Duodenal mucosa (tissue), 2 donors: ENCODE results near the gene FBXL14.

Experiments used
- H3K27ac ChIP-seq: one replicate; pipeline ENCODE4 v1.7.0; 2013; ENCODE audit warnings: low read depth, low read length
- H3K27me3 ChIP-seq, 2 donors: one replicate each; pipeline ENCODE4 v1.7.0; 2013; ENCODE audit warnings: low read length in 2 of 2, control low read depth in 1 of 2; ENCODE audit not compliant: insufficient read depth in 2 of 2, control insufficient read depth in 1 of 2
- H3K36me3 ChIP-seq, 2 donors: one replicate each; pipeline ENCODE4 v1.7.0; 2013; ENCODE audit warnings: low read length in 2 of 2, control low read depth in 1 of 2; ENCODE audit not compliant: insufficient read depth in 2 of 2, control insufficient read depth in 1 of 2
- H3K4me1 ChIP-seq, 2 donors: one replicate each; pipeline ENCODE4 v1.7.0; 2013; ENCODE audit warnings: low read length in 2 of 2, control low read depth in 1 of 2; ENCODE audit not compliant: insufficient read depth in 2 of 2, control insufficient read depth in 1 of 2
- H3K4me3 ChIP-seq, 2 donors: one replicate each; pipeline ENCODE4 v1.7.0; 2013; ENCODE audit warnings: low read length in 2 of 2, low read depth in 1 of 2
- H3K9ac ChIP-seq, 2 donors: one replicate each; pipeline ENCODE4 v1.7.0; 2013; ENCODE audit warnings: low read length in 2 of 2, low read depth in 1 of 2
- H3K9me3 ChIP-seq, 2 donors: one replicate each; pipeline ENCODE4 v1.7.0; 2013; ENCODE audit warnings: low read length in 2 of 2, control low read depth in 1 of 2; ENCODE audit not compliant: control insufficient read depth in 1 of 2

FBXL14 gene

GRCh38 chr12:1594261-1595025 is at the start of gene FBXL14:
Gene FBXL14, minus strand, starts transcription at chr12:1594581. Its CDS starts 515 bp downstream, at chr12:1594066.
- Histone ChIP-seq H3K36me3 (no peaks in the 10 kb centered on the region), H3K27ac (peak within 1 kb of the TSS; percentile 87), H3K9ac (peak within 1 kb of the TSS; percentile 67 to 91), H3K27me3 (no peaks in the 10 kb centered on the region), H3K9me3 (no peaks in the 10 kb centered on the region), H3K4me3 (peak within 1 kb of the TSS; percentile 81 to 92), H3K4me1 (peaks cover 45 to 51% of the 10 kb centered on the region in 2 donors)

- no peak overlapping the region for H3K27ac ChIP-seq
- H3K4me1 ChIP-seq: peaks cover 10 to 17% of the 10 kb centered on the region in 2 donors
- no peak overlapping the region for H3K9ac ChIP-seq
- no peaks in the 10 kb centered on the region for H3K36me3 ChIP-seq
- H3K27me3 ChIP-seq: no peaks in the 10 kb centered on the region
- no peaks in the 10 kb centered on the region for H3K9me3 ChIP-seq
- H3K4me3 ChIP-seq: no peak overlapping the region
Measured at GRCh38 chr12:1643905-1644533, 49.6 kb upstream of the FBXL14 start.

DNA sequence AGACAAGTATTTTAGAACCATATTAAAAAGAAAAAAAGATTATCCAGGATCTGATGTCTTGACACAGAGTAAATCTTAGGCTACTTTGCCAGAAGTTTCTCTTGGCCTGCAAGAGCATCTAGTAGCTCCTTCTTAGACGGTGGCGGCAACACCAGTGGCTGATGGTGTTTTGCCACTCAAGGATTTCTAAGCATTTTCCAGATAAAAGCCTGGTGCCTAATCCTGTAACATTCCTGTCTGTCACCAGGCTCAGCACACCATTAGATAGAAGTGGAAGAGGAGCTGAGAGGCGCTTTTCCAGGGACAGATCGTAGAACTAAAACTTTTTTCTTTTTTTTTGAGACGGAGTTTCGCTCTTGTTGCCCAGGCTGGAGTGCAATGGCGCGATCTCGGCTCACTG is 48.7 kb upstream of the FBXL14 start:
- Histone ChIP-seq H3K4me1 (peaks cover 10 to 17% of the 10 kb centered on the region in 2 donors), H3K36me3 (no peaks in the 10 kb centered on the region), H3K9me3 (no peaks in the 10 kb centered on the region), H3K27ac (no peak overlapping the region), H3K9ac (no peak overlapping the region), H3K27me3 (no peaks in the 10 kb centered on the region), H3K4me3 (no peak overlapping the region)

DNA sequence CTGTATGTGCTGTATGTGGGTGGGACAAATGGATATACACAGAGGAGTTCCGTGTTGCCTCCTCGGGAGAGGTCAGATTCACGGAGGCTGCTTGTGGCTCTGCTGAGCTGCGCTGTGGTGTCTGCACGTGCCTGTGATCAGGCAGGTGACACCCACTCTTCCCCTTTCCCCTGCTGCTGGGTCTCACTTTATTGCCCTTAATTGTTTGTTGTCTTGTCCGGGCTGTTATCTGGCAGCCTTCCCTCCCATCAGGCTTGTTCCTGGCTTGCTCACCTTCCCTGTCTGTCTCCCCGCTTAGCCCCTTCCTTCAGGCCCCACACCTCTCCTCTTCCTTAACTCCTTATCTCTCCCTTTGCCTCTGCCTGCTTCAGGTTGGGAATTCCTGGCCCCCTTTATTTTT is 48.1 kb upstream of the FBXL14 start:
- H3K9ac ChIP-seq: no peak overlapping the region

DNA sequence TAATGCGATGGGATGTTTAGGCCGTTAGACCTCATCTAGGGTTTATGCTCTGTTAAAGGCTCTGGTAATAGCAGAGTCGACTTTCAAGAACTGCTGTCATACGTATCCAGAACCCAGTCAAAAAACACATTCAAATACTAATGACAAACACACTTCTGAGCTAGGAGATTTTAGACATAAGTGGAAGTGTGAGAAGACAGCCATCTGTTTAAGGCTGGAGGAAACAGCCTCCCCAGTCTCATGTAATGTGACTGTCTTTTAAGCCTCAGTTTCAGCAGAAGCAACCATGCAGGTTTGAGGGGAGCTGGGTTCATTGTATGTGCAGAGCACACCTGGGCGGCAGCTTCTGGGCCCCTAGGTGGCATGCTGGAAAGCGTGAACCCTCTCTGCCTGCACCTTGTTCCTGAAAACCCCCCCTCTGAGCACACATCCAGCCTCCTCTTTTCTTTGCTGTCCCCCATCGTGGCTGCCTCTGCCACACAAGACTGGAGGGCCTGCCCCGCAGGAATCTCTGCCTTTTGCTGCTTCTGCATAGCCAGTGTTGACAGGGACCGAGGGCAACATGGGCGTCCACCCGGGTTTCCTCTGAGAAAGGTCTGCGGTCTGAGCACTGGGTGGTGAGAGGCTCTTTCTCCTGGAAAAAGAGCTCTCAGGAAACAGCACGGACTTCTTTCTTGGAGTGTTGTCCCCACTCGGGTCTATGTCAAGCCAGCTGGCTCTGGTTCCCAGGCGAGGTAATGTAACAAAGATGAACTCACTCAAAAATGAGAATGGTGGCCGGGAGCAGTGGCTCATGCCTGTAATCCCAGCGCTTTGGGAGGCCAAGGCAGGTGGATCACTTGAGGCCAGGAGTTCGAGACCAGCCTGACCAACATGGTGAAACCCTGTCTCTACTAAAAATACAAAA is 46.2 kb upstream of the FBXL14 start:
- no peaks in the 10 kb centered on the region for H3K9me3 ChIP-seq
- H3K27ac ChIP-seq: no peak overlapping the region
- H3K4me1 ChIP-seq: peaks cover 10 to 17% of the 10 kb centered on the region in 2 donors
- H3K27me3 ChIP-seq: no peaks in the 10 kb centered on the region
- no peaks in the 10 kb centered on the region for H3K36me3 ChIP-seq
- no peak overlapping the region for H3K9ac ChIP-seq
- no peak overlapping the region for H3K4me3 ChIP-seq

More for the DNA sequence above, 48.1 kb upstream of the FBXL14 start:
- Histone ChIP-seq H3K27me3 (no peaks in the 10 kb centered on the region), H3K4me1 (peaks cover 10 to 17% of the 10 kb centered on the region in 2 donors), H3K27ac (no peak overlapping the region), H3K4me3 (no peak overlapping the region), H3K9me3 (no peaks in the 10 kb centered on the region), H3K36me3 (no peaks in the 10 kb centered on the region)

DNA sequence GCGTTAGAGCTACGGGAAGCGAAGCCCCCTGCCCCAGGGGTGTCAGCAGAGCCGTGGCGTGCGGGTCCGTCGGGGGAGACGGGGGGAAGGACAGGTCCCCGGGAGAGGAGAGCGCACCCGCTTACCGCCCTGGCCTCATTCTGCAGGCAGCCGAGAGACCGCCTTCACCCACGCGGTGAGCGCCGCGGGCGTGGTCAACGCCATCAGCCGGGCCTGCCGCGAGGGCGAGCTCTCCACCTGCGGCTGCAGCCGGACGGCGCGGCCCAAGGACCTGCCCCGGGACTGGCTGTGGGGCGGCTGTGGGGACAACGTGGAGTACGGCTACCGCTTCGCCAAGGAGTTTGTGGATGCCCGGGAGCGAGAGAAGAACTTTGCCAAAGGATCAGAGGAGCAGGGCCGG is 45.2 kb upstream of the FBXL14 start:
- H3K4me1 ChIP-seq: peaks cover 10 to 17% of the 10 kb centered on the region in 2 donors
- no peak overlapping the region for H3K27ac ChIP-seq

GRCh38 chr12:1638203-1638602 is 43.8 kb upstream of the FBXL14 start:
- Histone ChIP-seq H3K4me1 (peaks cover 12 to 14% of the 10 kb centered on the region in 2 donors), H3K36me3 (no peaks in the 10 kb centered on the region), H3K27me3 (no peaks in the 10 kb centered on the region), H3K9ac (no peak overlapping the region), H3K9me3 (no peaks in the 10 kb centered on the region), H3K4me3 (no peak overlapping the region), H3K27ac (no peak overlapping the region)

More for the DNA sequence above, 45.2 kb upstream of the FBXL14 start:
- Histone ChIP-seq H3K9me3 (no peaks in the 10 kb centered on the region), H3K4me3 (no peak overlapping the region), H3K9ac (no peak overlapping the region), H3K36me3 (no peaks in the 10 kb centered on the region), H3K27me3 (no peaks in the 10 kb centered on the region)

DNA sequence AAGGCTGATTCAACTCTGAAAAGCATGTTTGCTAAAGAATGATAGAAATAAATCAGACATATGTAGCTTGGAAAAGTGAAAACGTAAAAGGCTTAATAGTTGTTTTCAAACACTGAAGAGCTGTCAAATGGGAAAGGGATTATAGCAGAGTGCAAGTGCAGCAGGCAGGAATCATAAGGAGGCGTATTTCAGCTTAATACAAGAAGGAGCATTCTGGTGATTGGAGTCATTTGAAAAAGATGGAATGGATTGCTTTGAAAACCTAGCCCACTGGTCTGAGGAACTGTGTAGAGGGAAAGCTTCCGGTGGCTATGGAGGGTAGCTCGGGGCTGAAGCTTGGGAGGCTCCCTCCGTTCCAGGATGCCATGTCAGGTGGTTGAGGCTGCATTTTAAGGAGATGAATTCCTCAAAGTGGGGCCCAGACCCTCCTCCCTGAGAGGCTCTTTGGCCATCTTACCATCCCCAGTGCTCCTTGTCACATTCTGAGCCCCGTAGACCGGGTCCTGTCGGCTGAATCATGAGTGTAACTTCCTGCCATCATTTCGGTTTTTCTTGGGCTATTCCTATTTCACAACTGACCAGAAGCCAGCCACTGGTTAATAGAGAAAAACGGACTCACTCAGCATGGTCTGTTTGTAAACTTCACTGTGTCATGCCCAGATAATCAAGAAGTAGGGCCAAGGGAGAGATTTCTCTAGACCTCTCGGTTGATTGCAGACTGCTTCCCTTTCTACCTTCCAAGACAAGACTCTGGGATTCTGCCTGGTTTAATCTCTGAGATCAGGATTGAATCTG is 41.1 kb upstream of the FBXL14 start:
- Histone ChIP-seq H3K36me3 (no peaks in the 10 kb centered on the region), H3K4me1 (peaks cover 14 to 18% of the 10 kb centered on the region in 2 donors), H3K9me3 (no peaks in the 10 kb centered on the region), H3K9ac (no peak overlapping the region), H3K27ac (no peak overlapping the region), H3K27me3 (peaks cover 4 to 8% of the 10 kb centered on the region in 2 donors), H3K4me3 (no peak overlapping the region)

- no peak overlapping the region for H3K27ac ChIP-seq
- peak overlapping the region in 1 of 2 donors; percentile 34 for H3K4me3 ChIP-seq
- peak overlapping the region in 1 of 2 donors; percentile 15 for H3K9ac ChIP-seq
- H3K9me3 ChIP-seq: no peaks in the 10 kb centered on the region
- peaks cover 16 to 21% of the 10 kb centered on the region in 2 donors for H3K4me1 ChIP-seq
- H3K27me3 ChIP-seq: peaks cover 5 to 8% of the 10 kb centered on the region in 2 donors
- H3K36me3 ChIP-seq: no peaks in the 10 kb centered on the region
Measured at GRCh38 chr12:1634590-1635191, 40.3 kb upstream of the FBXL14 start.
